Activated naive CD4-positive, alpha-beta T cell treated with anti-CD3 and anti-CD28 coated beads, Interleukin-2, amount 50 U/mL, for 72 hours (primary cell): Measurements from ENCODE around the gene CENPB. TPM values are rescaled to one million over a fixed set of nuclear protein-coding genes. Genes with fewer than 3 reads are reported as not detected.

Experiments
- ATAC-seq, 2 donors: fragments of 150-1000 bp; cut with Tn5 transposase; 2 replicates each; pipeline ENCODE4 v1.10.0; 2021; ENCODE audit warnings: mild to moderate bottlenecking in 2 of 2, moderate library complexity in 2 of 2
- DNase-seq, 2 donors: peaks; one replicate each; pipeline ENCODE4 v3.0.0; 2021 to 2022; ENCODE audit warnings: low spot score in 2 of 2
- H3K27ac Mint-ChIP-seq, 2 donors: one replicate each; pipeline ENCODE4 v1.8.0; 2022; ENCODE audit warnings: mild to moderate bottlenecking in 2 of 2, mixed read lengths in 2 of 2
- H3K36me3 Mint-ChIP-seq, 2 donors: one replicate each; pipeline ENCODE4 v1.8.0; 2022; ENCODE audit warnings: mixed read lengths in 2 of 2
- H3K9me3 Mint-ChIP-seq, 2 donors: one replicate each; pipeline ENCODE4 v1.8.0; 2022; ENCODE audit warnings: mixed read lengths in 2 of 2
- total RNA-seq, 2 donors: library from RNA; stranded (reverse); gene quantifications; one replicate each; pipeline ENCODE4 v1.2.3, GENCODE V29; 2022

The CENPB gene
- total RNA-seq, 2 donors from 2014 or later: 34.4 to 48.1 TPM

GRCh38 chr20:3783511-3784195, 2.9 kb downstream of the CENPB start:
- ATAC-seq: no peak
- peak overlapping the region in 1 of 2 donors; percentile 19 for H3K27ac Mint-ChIP-seq
- H3K9me3 Mint-ChIP-seq: no peaks in the 10 kb centered on the region

GRCh38 chr20:3783068-3783489, 3.5 kb downstream of the CENPB start:
- peak overlapping the region in 1 of 2 donors; percentile 19 for H3K27ac Mint-ChIP-seq
- no peak for ATAC-seq
- no peak for DNase-seq
- peaks cover 8 to 9% of the 10 kb centered on the region in 2 donors for H3K36me3 Mint-ChIP-seq
- H3K9me3 Mint-ChIP-seq: no peaks in the 10 kb centered on the region

More at GRCh38 chr20:3783511-3784195, 2.9 kb downstream of the CENPB start:
- DNase-seq: no peak
- H3K36me3 Mint-ChIP-seq: peaks cover 8 to 9% of the 10 kb centered on the region in 2 donors

GRCh38 chr20:3782597-3782996, 3.9 kb downstream of the CENPB start:
- H3K36me3 Mint-ChIP-seq: peaks cover 8 to 9% of the 10 kb centered on the region in 2 donors
- H3K27ac Mint-ChIP-seq: no peak overlapping the region
- no peaks in the 10 kb centered on the region for H3K9me3 Mint-ChIP-seq
- DNase-seq (no peak), ATAC-seq (no peak)

GRCh38 chr20:3781153-3781910, 5.2 kb downstream of the CENPB start, which contains the start of gene SPEF1:
SPEF1 (minus strand) TSS chr20:3781448; CDS start chr20:3781287, 161 bp downstream.
- ATAC-seq (peak; percentile 17 to 62), DNase-seq (peak in 1 of 2 donors; percentile 42)
- H3K27ac Mint-ChIP-seq: peak within 1 kb of the TSS in 1 of 2 donors; percentile 74
- H3K36me3 Mint-ChIP-seq: peaks cover 8 to 9% of the 10 kb centered on the region in 2 donors
- no peaks in the 10 kb centered on the region for H3K9me3 Mint-ChIP-seq

GRCh38 chr20:3778976-3779375, 7.6 kb downstream of the CENPB start:
- Mint-ChIP-seq H3K9me3 (no peaks in the 10 kb centered on the region), H3K27ac (no peak overlapping the region), H3K36me3 (no peaks in the 10 kb centered on the region)
- ATAC-seq: no peak
- DNase-seq: no peak

GRCh38 chr20:3777716-3778629, 8.6 kb downstream of the CENPB start:
- peak overlapping the region in 1 of 2 donors; percentile 51 for H3K27ac Mint-ChIP-seq
- DNase-seq: peak in 1 of 2 donors; percentile 53
- peak; percentile 71 to 79 for ATAC-seq
- H3K36me3 Mint-ChIP-seq: no peaks in the 10 kb centered on the region
- no peaks in the 10 kb centered on the region for H3K9me3 Mint-ChIP-seq

GRCh38 chr20:3777381-3777715, 9.2 kb downstream of the CENPB start:
- DNase-seq (no peak), ATAC-seq (peak; percentile 40 to 63)
- peak overlapping the region in 1 of 2 donors; percentile 51 for H3K27ac Mint-ChIP-seq
- H3K36me3 Mint-ChIP-seq: no peaks in the 10 kb centered on the region
- H3K9me3 Mint-ChIP-seq: no peaks in the 10 kb centered on the region

- Mint-ChIP-seq H3K27ac (no peak overlapping the region), H3K9me3 (no peaks in the 10 kb centered on the region), H3K36me3 (no peaks in the 10 kb centered on the region)
- ATAC-seq: peak in 1 of 2 donors; percentile 17
- DNase-seq: no peak
Observed at GRCh38 chr20:3775457-3776108, 11.0 kb downstream of the CENPB start.

- Mint-ChIP-seq H3K36me3 (no peaks in the 10 kb centered on the region), H3K27ac (no peak overlapping the region), H3K9me3 (no peaks in the 10 kb centered on the region)
- no peak for DNase-seq
- ATAC-seq: no peak
Observed at GRCh38 chr20:3771552-3772058, 14.9 kb downstream of the CENPB start.

GRCh38 chr20:3768342-3769130, 18.0 kb downstream of the CENPB start:
- H3K36me3 Mint-ChIP-seq: no peaks in the 10 kb centered on the region
- peak; percentile 73 to 79 for DNase-seq
- ATAC-seq: peak; percentile 60 to 69
- peak overlapping the region; percentile 90 for H3K27ac Mint-ChIP-seq
- H3K9me3 Mint-ChIP-seq: no peaks in the 10 kb centered on the region

- H3K36me3 Mint-ChIP-seq: no peaks in the 10 kb centered on the region
- H3K9me3 Mint-ChIP-seq: no peaks in the 10 kb centered on the region
- peak; percentile 97 to 98 for DNase-seq
- H3K27ac Mint-ChIP-seq: peak within 1 kb of the TSS; percentile 90
- peak; percentile 93 to 96 for ATAC-seq
Observed at GRCh38 chr20:3767427-3768341, 18.9 kb downstream of the CENPB start, which contains the start of gene ADISSP. ADISSP (minus strand) TSS chr20:3767753; CDS start chr20:3760100, 7,653 bp downstream.

GRCh38 chr20:3767110-3767426, 19.5 kb downstream of the CENPB start:
- no peaks in the 10 kb centered on the region for H3K9me3 Mint-ChIP-seq
- H3K27ac Mint-ChIP-seq: peak overlapping the region; percentile 69 to 85
- H3K36me3 Mint-ChIP-seq: no peaks in the 10 kb centered on the region
- DNase-seq (no peak), ATAC-seq (no peak)

GRCh38 chr20:3766422-3767109, 20.0 kb downstream of the CENPB start:
- H3K27ac Mint-ChIP-seq: peak overlapping the region; percentile 69 to 85

More at GRCh38 chr20:3766422-3767109, 20.0 kb downstream of the CENPB start:
- H3K36me3 Mint-ChIP-seq: no peaks in the 10 kb centered on the region
- no peaks in the 10 kb centered on the region for H3K9me3 Mint-ChIP-seq
- DNase-seq (no peak), ATAC-seq (no peak)
